NCI-H524 treated with DMSO at 0.1 percent for 48 hours (cell line): ENCODE results near the gene NEU2.
"Not testable (repeated sequence)": the region's sequence is repeated elsewhere in the genome, so short reads cannot be mapped to it uniquely, and the experiment has no call there.

ENCODE experiments used
- DNase-seq: peaks from one replicate; lab custom pipeline; 2025; lab: John Stamatoyannopoulos, UW

The NEU2 gene

GRCh38 chr2:233058717-233059546, 26.5 kb downstream of the NEU2 start:
- no peak for DNase-seq

DNA sequence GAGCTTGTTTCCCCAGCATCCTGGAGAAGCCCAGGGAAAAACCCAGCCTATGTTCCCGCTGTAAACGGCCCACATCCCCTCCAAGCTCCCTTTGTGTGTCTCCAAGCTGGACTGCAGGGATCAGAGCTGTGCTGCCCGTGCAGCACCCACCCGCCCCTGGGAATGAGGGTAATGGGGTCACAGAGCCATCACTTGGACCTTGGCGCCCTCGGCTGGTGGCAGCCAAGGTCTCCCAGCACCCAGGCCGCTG, 27.0 kb downstream of the NEU2 start:
- no peak for DNase-seq

GRCh38 chr2:233059797-233060500, 27.5 kb downstream of the NEU2 start, which contains the start of gene INPP5D:
INPP5D (plus strand) TSS chr2:233060342; CDS start chr2:233060479, 137 bp downstream.
- DNase-seq = no peak

GRCh38 chr2:233060501-233060979, 28.1 kb downstream of the NEU2 start:
- DNase-seq = no peak

DNA sequence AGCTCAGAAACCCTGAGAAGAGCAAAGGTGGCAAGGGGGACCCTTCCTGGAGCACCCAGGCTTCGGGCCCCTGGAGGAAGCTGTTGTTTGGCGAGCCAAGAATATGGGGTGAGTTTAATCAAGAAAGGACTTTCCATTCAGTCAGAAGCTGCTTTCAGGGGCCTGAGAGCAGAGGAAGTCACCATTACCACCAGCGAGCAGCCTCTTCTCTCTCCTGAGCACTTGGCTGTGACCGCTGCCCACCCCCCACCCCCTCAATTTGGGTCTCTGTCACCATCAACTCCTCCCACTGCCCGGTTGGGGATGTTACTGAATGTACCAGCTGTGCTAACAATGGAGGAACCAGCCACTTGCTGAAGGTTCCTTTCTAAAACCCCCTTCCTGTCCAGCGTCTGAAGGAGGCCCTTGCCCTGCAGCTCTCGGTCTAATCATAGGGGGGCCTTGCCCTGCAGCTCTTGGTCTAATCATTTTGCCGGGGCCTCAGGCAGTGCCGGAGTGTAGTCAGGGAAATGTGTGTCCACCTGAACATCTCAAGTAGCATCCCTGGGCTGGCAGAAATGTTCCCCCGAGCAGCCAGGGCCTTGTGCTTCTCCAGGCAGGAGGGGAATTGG, 28.6 kb downstream of the NEU2 start:
- no peak for DNase-seq

GRCh38 chr2:233061591-233062450, 29.3 kb downstream of the NEU2 start:
- no peak for DNase-seq

- DNase-seq = no peak
Measured at GRCh38 chr2:233062451-233062850, 30.0 kb downstream of the NEU2 start.

DNA sequence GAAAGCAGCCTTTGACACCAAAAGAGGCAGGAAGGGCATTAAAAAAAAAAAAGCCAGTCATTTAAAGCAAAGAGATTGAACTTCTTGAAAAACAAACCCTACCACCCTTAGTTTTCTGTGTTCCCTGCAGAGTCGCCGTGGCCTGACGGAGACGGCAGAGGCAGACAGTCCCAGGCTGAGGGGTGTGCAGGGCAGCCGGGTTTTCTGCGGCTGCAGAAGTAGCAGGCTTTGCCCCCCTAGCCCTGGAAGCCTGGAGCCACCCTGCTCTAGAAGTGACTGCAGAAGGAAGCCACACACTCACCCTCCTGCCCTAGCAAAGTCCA, 30.4 kb downstream of the NEU2 start:
- DNase-seq = no peak

DNA sequence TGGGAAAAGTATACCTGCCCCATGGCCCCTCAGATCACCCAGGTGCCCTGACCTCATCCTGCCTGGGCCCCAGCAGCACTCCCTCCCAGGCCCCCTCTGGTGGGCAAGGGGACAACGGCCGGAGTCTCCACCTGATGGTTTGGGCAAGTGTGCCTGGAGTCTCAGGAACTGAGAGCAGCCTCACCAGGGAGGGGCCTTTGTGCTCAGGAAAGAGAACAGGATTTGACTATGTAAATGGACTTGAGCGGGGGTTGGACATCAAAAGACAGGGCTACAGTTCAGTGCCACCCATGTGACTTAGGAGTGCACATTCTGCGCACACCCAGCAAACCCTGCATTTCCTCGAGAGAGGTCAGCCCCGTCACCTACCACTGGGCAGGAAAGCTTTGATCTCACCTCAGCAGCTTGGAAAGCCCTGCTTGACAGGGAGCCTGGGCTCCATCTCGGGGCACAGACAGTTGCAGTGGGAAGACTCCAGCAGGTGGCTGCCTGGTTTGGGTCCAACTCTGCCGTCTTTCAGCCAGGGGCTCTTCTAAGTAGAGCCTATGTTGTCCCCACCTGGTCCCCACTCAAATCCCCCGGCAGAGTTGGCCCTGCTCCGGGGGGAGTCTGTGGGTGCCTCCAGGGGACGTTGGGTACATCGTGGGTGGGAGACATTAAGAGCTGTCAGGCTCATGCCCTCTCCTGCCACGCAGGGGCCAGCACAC, 30.9 kb downstream of the NEU2 start:
- DNase-seq = no peak

DNA sequence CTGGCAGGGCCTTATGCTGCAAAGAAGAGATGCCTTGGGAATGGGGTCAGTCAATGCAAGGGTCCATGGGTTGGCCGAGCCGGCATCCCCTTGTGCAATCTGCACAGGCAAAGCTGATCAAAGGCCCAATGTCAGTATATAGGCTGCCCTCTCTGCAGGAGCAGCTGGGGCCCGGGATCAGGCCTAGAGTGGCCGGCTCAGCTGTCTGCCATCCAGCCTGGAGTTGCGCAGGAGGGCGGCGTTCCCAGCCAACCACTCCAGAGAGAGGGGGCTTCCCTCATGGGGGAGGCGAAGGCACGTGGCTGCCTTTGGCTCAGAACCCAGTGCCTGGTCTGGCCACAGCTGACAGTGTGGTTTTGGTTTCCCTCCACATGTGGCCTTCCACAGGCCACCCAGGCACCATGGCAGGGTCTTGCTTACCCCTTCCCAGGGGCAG, 31.5 kb downstream of the NEU2 start:
- no peak for DNase-seq

- DNase-seq = no peak
Measured at GRCh38 chr2:233064530-233065199, 32.2 kb downstream of the NEU2 start.

DNA sequence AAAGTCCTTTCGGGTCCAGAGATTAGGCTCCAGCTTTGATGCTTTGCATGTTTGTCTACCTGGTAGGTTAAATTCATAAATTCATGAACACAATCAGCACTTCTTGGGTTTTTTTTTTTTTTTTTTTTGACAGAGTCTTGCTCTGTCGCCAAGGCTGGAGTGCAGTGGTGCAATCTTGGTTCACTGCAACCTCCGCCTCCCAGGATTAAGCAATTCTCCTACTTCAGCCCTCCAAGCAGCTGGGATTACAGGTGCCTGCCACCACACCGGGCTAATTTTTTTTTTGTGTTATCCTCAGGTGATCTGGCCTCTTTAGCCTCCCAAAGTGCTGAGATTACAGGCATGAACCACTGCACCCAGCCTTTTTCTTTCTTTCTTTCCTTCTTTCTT, 32.7 kb downstream of the NEU2 start:
- not testable (repeated sequence) for DNase-seq

GRCh38 chr2:233065954-233066470, 33.5 kb downstream of the NEU2 start:
- DNase-seq = no peak

- DNase-seq = no peak
Measured at GRCh38 chr2:233068762-233069418, 36.4 kb downstream of the NEU2 start.

GRCh38 chr2:233072838-233073237, 40.4 kb downstream of the NEU2 start:
- no peak for DNase-seq

- no peak for DNase-seq
Measured at GRCh38 chr2:233074106-233074505, 41.6 kb downstream of the NEU2 start.

DNA sequence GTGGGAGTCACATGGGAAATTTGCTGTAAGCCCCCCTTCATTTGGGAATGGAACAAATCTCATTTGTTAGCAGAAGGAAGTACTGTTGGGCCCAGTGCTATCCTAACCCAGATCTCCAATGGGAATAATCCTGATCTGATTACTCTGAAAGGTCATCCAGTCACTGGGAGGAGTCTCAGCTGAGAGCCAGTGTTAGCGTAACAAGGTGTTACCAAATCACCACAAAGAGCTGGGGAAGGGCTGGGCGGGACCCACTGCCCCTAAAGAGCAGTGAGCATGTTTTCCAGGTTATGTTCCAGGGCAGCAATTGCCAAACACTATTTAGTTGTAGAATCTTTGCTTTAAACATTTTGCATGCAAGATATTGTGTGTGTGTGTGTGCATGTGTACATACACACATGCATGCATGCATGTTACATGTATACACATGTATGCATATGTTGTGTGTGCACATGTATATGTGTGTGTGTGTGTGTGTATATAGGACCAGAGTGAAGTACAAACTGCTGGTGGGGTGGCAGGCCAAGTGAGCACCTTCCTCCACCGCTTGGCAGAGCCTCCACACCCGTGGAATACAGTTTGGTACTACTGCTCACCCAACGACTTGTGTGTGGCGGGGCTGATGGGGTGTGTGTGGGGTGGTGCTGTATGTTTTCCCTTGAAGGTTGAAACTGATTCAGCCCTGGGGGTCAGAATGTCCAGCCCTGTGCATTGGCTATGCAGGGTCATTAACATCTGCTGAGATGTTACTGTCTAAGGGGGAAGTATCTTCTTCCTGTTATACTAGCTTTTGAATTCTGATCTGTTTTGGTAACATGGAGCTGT, 42.9 kb downstream of the NEU2 start:
- no peak for DNase-seq

DNA sequence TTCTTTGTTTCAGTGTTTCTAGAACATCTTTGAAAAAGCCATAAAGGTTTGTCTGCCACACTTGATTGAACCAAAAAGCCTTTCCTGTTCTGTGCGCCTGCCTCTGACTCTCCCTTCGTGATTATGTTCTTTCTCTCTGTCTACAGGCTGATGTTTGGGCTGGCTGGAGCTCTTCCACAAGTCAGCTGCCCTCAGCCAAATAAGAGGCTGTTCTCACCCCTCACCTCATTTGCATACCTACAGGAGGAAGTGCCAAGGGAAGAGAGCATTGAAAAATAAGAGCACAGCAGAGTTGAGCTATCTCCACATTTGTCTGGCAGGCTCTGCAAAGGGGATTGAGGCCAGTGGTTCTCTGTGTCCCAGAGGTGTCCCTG, 43.5 kb downstream of the NEU2 start:
- no peak for DNase-seq

GRCh38 chr2:233076749-233077148, 44.3 kb downstream of the NEU2 start:
- DNase-seq = no peak
